HepG2 (cell line): ENCODE data around the gene TMEM269. TPM values are rescaled to one million over a fixed set of nuclear protein-coding genes. Genes with fewer than 3 reads are reported as not detected.
A peak's percentile ranks its signal among the peaks of the same experiment; 100 is the strongest.

Source experiments
- ATAC-seq: fragments of 200-7000 bp; cut with Tn5 transposase; 3 replicates; pipeline ENCODE4 v1.9.1; 2020; ENCODE audit warnings: mild to moderate bottlenecking, moderate library complexity
- BruUV-seq: library from RNA; stranded (reverse); fragments of 400-500 nt; replicated peaks from 2 replicates; lab custom pipeline; 2021; lab: Mats Ljungman, UMichigan
- CTCF ChIA-PET: fragments of 300-600 bp; formaldehyde crosslinking; extraction: SDS; loops from one replicate; lab custom pipeline; 2021; ENCODE audit warnings: low total read pairs, inconsistent platforms, low intra/inter-chr PET ratio; lab: Yijun Ruan, JAX
- POLR2A ChIA-PET: fragments of 350-600 bp; sonication (Branson Sonifier 250); formaldehyde crosslinking; loops from one replicate; lab custom pipeline; 2020; ENCODE audit warnings: antibody characterized with exemption, inconsistent platforms; lab: Yijun Ruan, JAX
- DNase-seq: peaks from one replicate; pipeline ENCODE4 v3.0.0-alpha.2; 2015; ENCODE audit warnings: low spot score
- FAIRE-seq: peaks from 3 replicates; lab custom pipeline; 2011; peaks lifted over from hg19 to GRCh38; lab: Jason Lieb, UNC
- H2AFZ ChIP-seq: one replicate; pipeline ENCODE4 v1.6.1; 2011; ENCODE audit warnings: low read length, inconsistent platforms
- H3K27ac ChIP-seq: fragments of 300-600 bp; 3 replicates; pipeline ENCODE4 v1.8.0; 2011; ENCODE audit warnings: mixed run types, mild to moderate bottlenecking, mixed read lengths, low read length, inconsistent platforms; ENCODE audit not compliant: insufficient read depth; ENCODE audit errors: extremely low read length
- H3K27me3 ChIP-seq, 2 experiments: fragments of 200-600 bp in 1 of 2; 2 replicates in 1 of 2; 3 replicates in 1 of 2; pipeline versions ENCODE4 v1.6.0 to v1.8.0; 2011; ENCODE audit warnings: low read length in 2 of 2, mild to moderate bottlenecking in 2 of 2, moderate library complexity in 2 of 2, inconsistent platforms in 1 of 2; ENCODE audit not compliant: insufficient read depth in 2 of 2, control insufficient read depth in 1 of 2
- H3K36me3 ChIP-seq, 2 experiments: fragments of 200-600 bp in 1 of 2; replicated peaks in 1 of 2; 2 replicates in 1 of 2; 3 replicates in 1 of 2; pipeline versions ENCODE4 v1.5.1 to v1.8.0; 2011; ENCODE audit warnings: low read length in 2 of 2, inconsistent platforms in 1 of 2; ENCODE audit not compliant: insufficient read depth in 2 of 2, control insufficient read depth in 1 of 2
- H3K4me1 ChIP-seq: 2 replicates; pipeline ENCODE4 v1.5.1; 2012; ENCODE audit warnings: low read length, inconsistent platforms; ENCODE audit not compliant: insufficient read depth
- H3K4me2 ChIP-seq: 2 replicates; pipeline ENCODE4 v1.6.0; 2011; ENCODE audit warnings: low read depth, low read length, inconsistent platforms
- H3K4me3 ChIP-seq, 3 experiments: fragments of 200-600 bp in 1 of 3; sonication (generic), shearing (Covaris generic) in 1 of 3; replicated peaks in 1 of 3; 2 replicates each; pipeline ENCODE4 v1.5.1; 2011 to 2016; ENCODE audit warnings: low read length in 3 of 3, inconsistent platforms in 2 of 3, low read depth in 2 of 3, mild to moderate bottlenecking in 2 of 3, control low read depth in 1 of 3, mixed read lengths in 1 of 3; ENCODE audit not compliant: insufficient read depth in 1 of 3
- H3K79me2 ChIP-seq: one replicate; pipeline ENCODE4 v1.6.1; 2011; ENCODE audit warnings: low read length, inconsistent platforms; ENCODE audit not compliant: insufficient read depth
- H3K9ac ChIP-seq: 2 replicates; pipeline ENCODE4 v1.6.0; 2011; ENCODE audit warnings: mild to moderate bottlenecking, low read depth, low read length, inconsistent platforms; ENCODE audit not compliant: insufficient read depth
- H3K9me3 ChIP-seq: 2 replicates; pipeline ENCODE4 v1.5.1; 2012; ENCODE audit warnings: mild to moderate bottlenecking, low read length
- H4K20me1 ChIP-seq: 2 replicates; pipeline ENCODE4 v1.6.0; 2011; ENCODE audit warnings: inconsistent platforms, mild to moderate bottlenecking, low read length, moderate library complexity; ENCODE audit not compliant: insufficient read depth
- CREM ChIP-seq, 2 experiments: sonication (generic) in 1 of 2; formaldehyde crosslinking in 1 of 2; IDR thresholded peaks; 2 replicates each; pipeline versions ENCODE4 v1.4.0 to v1.6.1; 2016 to 2020; ENCODE audit warnings: antibody characterized with exemption in 1 of 2, mild to moderate bottlenecking in 1 of 2, missing genetic modification reagents in 1 of 2
- CSRNP2 ChIP-seq: sonication (generic); formaldehyde crosslinking; conservative IDR thresholded peaks from 2 replicates; pipeline ENCODE4 v1.8.0; 2022; ENCODE audit warnings: low read depth, missing genetic modification reagents
- DR1 ChIP-seq: sonication (generic); formaldehyde crosslinking; IDR thresholded peaks from 2 replicates; pipeline ENCODE4 v1.8.0; 2021; ENCODE audit warnings: mild to moderate bottlenecking, missing genetic modification reagents, inconsistent platforms
- RELA ChIP-seq: sonication (generic); formaldehyde crosslinking; IDR thresholded peaks from 2 replicates; pipeline ENCODE4 v1.4.0; 2020; ENCODE audit warnings: missing genetic modification reagents
- RFX5 ChIP-seq: IDR thresholded peaks from 2 replicates; pipeline ENCODE4 v1.6.1; 2011; ENCODE audit warnings: low read depth, low read length, improper control_type of control experiment
- SMARCE1 ChIP-seq: fragments of 450-650 bp; IDR thresholded peaks from 2 replicates; pipeline ENCODE4 v1.6.1; 2017; ENCODE audit warnings: borderline replicate concordance
- SNAI1 ChIP-seq: sonication (generic); formaldehyde crosslinking; IDR thresholded peaks from 2 replicates; pipeline ENCODE4 v1.5.0; 2020; ENCODE audit warnings: mild to moderate bottlenecking, missing genetic modification reagents, borderline replicate concordance
- ZFP62 ChIP-seq: sonication (generic); formaldehyde crosslinking; IDR thresholded peaks from 2 replicates; pipeline ENCODE4 v1.4.0; 2020; ENCODE audit warnings: missing genetic modification reagents
- ZNF703 ChIP-seq: sonication (generic); formaldehyde crosslinking; IDR thresholded peaks from 2 replicates; pipeline ENCODE4 v1.5.1; 2020; ENCODE audit warnings: missing genetic modification reagents, mild to moderate bottlenecking, moderate library complexity, borderline replicate concordance
- ZNF777 ChIP-seq: sonication (generic); formaldehyde crosslinking; IDR thresholded peaks from 2 replicates; pipeline ENCODE4 v1.4.0; 2020; ENCODE audit warnings: missing genetic modification reagents
- WGBS: methylation state at CpG from one replicate; pipeline ENCODE4 v1.1.6; 2017; ENCODE audit warnings: low lambda C conversion rate; 5-methylcytosine and 5-hydroxymethylcytosine counted together
- in situ Hi-C: cut with HindIII; loops from 2 replicates; pipeline ENCODE4 v1.10.0; 2017; ENCODE audit warnings: low pct_unique_long_range_greater_than_20kb; ENCODE audit not compliant: extremely low pct_ligation_motif_present
- intact Hi-C: fragments of 100-400 bp; cut with micrococcal nuclease; formaldehyde crosslinking; loops from one replicate; pipeline ENCODE4 v1.10.0; 2022; ENCODE audit not compliant: unreplicated experiment
- polyA plus RNA-seq, 8 experiments: library from polyadenylated mRNA; depleted of rRNA in 3 of 8; stranded (reverse) in 7 of 8; unstranded in 1 of 8; fragments of >200 nt; fragmentation: Illumina TruSeq in 4 of 8; extraction: Trizol in 4 of 8; gene quantifications; 2 replicates each; pipeline versions ENCODE4 v1.2.1 to v1.2.3, GENCODE V29; 2011 to 2016; ENCODE audit warnings: low read depth in 4 of 8, missing spikeins in 1 of 8, mixed read lengths in 1 of 8; ENCODE audit not compliant: insufficient read depth in 1 of 8
- total RNA-seq, 5 experiments: library from RNA; depleted of rRNA; stranded (reverse); fragments of >200 nt; fragmentation: Illumina TruSeq; extraction: Trizol; gene quantifications; 2 replicates each; pipeline ENCODE4 v1.2.3, GENCODE V29; 2016; ENCODE audit warnings: low read depth in 1 of 5
- TF ChIP-seq, protein P1 (sequence below): sonication (generic); formaldehyde crosslinking; IDR thresholded peaks from 2 replicates; pipeline ENCODE4 v1.9.0; 2022; ENCODE audit warnings: low read depth, missing genetic modification reagents

TMEM269 gene
- total and polyA plus RNA-seq, 2 of the 13 experiments (the other 11 are each of a cell fraction or from before 2014, with no cell fraction given), result 0.15 to 0.21 TPM

DNA sequence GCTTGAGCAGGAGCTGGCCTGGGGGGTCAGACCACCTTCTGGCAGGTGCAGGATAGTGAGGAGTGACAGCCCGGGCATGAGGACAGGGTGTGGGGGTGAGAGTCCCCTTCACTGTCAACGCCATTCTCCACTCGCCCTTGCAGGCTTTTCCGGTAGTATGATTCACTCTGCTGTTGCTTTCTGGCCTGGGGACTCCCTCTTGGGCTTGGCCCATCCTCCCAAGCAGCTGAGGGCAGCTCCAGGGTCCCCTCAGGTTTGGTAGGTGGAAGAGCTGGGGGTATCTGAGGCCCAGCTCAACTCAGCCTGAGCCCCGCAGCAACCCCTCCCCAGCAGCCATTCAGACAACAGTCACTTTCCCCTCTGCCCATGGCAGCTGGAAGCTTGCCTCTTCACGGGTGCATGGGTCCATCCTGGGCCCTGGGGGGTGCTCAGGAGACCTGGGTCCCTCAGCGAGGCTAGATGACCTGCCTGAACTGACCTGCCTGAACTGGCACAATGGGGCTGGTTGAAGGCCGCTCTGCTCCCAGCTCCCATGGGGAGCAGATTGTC is 46.0 kb upstream of the TMEM269 start:
- CTCF ChIA-PET, result no interaction called here
- no TSS peak for BruUV-seq
- intact Hi-C loops, result no loop called here
- Histone ChIP-seq H3K4me3 (peak overlapping the region in 2 of 3 experiments; percentile 76 to 83; a peak in 2 of 6 replicates), H3K27ac (no peak overlapping the region), H3K79me2 (no peaks in the 10 kb centered on the region), H2AFZ (no peak overlapping the region), H3K9me3 (no peaks in the 10 kb centered on the region), H3K4me1 (peaks cover 81% of the 10 kb centered on the region), H3K27me3 (no peaks in the 10 kb centered on the region), H3K9ac (no peak overlapping the region), H3K4me2 (peak overlapping the region; percentile 98), H4K20me1 (no peaks in the 10 kb centered on the region), H3K36me3 (no peaks in the 10 kb centered on the region)
- no peak for FAIRE-seq
- DNase-seq, result no peak
- in situ Hi-C loops, result loop anchor here (25.0 kb wide), 1 partner anchor 401 kb away; the partner anchor contains the start of gene FOXJ3
- no peak for TF ChIP-seq CSRNP2
- no peak for TF ChIP-seq ZFP62
- TF ChIP-seq ZNF703 (CRISPR knock-in tag), result no peak
- TF ChIP-seq RFX5, result no peak
- 0 out of 2 replicates have a peak, but pooled peaks have one; percentile 13 for TF ChIP-seq SNAI1 (CRISPR knock-in tag)
- no peak for TF ChIP-seq DR1 (CRISPR knock-in tag)
- no peak for TF ChIP-seq ZNF777
- TF ChIP-seq, protein P1, sequence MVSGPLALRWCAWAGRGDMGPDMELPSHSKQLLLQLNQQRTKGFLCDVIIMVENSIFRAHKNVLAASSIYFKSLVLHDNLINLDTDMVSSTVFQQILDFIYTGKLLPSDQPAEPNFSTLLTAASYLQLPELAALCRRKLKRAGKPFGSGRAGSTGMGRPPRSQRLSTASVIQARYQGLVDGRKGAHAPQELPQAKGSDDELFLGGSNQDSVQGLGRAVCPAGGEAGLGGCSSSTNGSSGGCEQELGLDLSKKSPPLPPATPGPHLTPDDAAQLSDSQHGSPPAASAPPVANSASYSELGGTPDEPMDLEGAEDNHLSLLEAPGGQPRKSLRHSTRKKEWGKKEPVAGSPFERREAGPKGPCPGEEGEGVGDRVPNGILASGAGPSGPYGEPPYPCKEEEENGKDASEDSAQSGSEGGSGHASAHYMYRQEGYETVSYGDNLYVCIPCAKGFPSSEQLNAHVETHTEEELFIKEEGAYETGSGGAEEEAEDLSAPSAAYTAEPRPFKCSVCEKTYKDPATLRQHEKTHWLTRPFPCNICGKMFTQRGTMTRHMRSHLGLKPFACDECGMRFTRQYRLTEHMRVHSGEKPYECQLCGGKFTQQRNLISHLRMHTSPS (CRISPR knock-in tag), result peak; percentile 30; the same call in 1 of the 2 replicates
- TF ChIP-seq SMARCE1, result no peak
- no peak for TF ChIP-seq CREM (IDR thresholded peaks at IDR 0.05)
- TF ChIP-seq CREM (CRISPR knock-in tag; IDR thresholded peaks at IDR 0.05), result no peak
- TF ChIP-seq RELA (CRISPR knock-in tag), result no peak
- WGBS, result no CpG with 5 or more reads among the region's 8 CpGs
- POLR2A ChIA-PET, result interaction anchor here (3.6 kb wide), 1 partner anchor 28 kb away, joined by 28 read pairs; the partner anchor contains the start of genes C1orf50 and P3H1
- ATAC-seq, result no peak; the same call in 2 of the 3 replicates
